CD4-positive, alpha-beta T cell treated with Interferon alpha-2 for 1 hour (primary cell): ENCODE data around the gene BHLHE23.

Experiments
- DNase-seq, 2 donors: peaks; one replicate each; pipeline ENCODE4 v3.0.0-alpha.2; 2020 to 2022

Gene BHLHE23

DNA sequence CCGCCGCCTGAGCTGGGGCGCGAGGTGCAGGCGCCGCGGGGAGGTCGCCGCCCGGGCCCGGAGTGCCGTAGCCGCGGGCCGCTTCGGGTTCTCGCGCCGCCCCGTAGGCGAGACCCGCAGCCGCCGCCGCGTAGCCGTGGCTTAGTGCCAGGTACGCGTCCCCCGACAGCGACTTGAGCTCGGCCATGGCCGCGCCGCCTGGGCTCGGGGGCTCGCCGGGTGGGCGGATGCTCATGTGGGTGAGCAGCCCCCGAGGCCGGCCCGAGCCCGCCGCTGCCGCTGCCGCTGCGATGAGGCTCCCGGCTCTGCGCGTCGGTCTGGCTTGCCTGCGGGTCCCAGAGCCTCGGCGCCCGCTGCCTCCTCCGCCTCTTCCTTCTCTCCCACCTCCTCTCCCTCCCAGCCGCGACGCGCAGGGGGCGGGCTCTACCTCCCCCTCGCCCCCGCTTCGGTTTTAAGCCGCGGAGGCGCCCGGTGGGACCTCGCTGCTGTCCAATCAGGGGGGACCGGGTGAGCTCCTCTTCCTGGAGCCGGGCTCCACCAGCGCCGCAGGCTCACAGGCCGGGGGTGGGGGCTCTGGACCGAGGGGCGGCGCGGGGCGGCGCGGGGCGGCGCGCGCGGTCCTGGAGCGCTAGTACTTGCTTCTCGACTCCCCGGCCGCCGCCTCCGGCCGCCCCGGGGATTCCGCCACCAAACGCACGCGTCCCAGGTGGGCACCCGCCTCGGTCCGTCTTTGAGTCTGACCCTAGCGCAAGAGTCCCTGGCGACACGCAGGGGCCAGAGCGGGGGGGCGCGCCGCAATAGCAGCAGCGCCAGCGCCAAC lies at the start of gene BHLHE23:
BHLHE23 (minus strand) TSS at position 425 of the 820 bp plus-strand sequence; CDS start at position 235, 190 bp downstream.
- DNase-seq = no peak

DNA sequence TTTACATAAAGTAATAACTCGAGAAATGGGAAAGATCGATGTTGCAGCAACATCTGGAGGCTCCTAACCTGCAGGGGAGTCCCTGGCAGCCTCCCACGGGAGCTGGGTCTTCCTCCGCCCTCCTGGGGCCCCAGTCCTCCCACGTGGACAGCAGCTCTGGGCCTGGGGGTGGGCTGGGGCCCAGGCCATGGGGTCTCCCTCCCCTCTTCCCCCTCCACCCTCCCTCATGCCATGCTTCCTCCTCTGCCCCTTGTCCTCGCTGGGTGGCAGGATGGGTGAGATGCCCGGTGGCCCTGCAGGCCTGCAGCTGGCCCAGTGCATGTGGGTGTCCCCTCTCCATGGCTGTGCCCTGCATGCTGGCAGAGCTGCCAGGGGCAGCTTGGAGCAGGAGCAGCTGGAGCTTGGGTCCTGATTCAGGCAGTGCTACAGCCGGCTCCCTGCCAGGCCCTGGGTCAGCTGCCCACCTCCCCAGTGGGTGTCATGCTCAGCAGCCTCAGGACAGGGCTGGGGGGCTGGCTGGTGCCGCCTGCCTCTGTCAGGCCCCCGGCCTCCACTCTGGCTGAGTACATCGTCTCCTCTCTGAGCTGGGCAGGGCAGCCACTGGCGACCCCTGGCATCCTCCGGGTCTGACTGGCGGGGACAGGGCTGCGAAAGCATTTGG lies 48.9 kb upstream of the BHLHE23 start:
- DNase-seq = no peak

- no peak for DNase-seq
Measured at GRCh38 chr20:63054681-63055240, 48.0 kb upstream of the BHLHE23 start.

DNA sequence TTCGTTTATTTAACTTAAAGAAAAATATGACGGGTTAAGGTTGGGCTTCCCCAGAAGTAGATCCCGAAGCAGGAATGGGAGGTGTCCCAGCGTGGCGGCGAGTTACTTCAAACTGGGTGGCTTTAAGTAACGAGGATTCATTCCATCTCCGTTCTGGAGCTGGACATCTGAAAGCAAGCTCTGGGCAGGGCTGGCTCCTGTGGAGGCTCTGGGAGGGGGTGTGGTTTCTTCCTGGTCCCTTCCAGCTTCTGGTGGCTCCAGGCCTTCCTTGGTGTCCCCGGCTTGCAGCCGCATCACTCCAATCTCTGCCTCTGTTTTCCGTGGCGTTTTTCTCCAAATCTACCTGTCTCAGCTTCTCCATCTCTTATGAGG lies 47.3 kb upstream of the BHLHE23 start:
- DNase-seq = no peak

DNA sequence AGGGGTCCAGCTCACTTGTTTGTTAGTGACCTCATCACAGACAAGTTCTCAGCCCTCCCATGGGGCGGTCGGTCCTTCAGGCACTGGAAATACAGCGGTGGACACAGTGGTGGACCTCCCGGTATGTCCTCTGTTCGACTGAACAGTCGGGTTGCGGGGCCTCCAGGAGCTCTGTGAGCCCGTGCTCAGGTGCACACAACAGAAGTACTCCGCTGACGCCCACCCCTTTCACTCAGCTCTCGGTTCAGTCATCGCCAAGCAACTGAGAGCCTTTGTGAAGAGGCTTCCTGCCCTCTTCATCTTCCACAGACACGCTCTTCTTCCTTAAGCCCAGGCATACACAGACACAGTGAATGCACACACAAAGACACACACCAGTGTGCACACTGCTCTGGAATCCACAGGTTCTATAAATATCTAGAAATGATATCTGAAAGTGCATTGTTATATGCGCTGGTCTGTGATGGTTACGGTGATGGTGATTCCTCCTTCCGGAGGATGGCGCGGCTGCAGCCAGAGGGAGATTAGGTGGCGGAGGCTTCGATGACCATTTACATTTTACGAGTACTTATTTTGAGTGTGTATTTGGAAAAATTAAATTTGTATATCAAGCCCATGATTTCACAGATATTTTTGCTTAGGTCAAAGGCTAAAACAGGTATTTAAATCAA lies 46.8 kb upstream of the BHLHE23 start:
- DNase-seq = no peak

DNA sequence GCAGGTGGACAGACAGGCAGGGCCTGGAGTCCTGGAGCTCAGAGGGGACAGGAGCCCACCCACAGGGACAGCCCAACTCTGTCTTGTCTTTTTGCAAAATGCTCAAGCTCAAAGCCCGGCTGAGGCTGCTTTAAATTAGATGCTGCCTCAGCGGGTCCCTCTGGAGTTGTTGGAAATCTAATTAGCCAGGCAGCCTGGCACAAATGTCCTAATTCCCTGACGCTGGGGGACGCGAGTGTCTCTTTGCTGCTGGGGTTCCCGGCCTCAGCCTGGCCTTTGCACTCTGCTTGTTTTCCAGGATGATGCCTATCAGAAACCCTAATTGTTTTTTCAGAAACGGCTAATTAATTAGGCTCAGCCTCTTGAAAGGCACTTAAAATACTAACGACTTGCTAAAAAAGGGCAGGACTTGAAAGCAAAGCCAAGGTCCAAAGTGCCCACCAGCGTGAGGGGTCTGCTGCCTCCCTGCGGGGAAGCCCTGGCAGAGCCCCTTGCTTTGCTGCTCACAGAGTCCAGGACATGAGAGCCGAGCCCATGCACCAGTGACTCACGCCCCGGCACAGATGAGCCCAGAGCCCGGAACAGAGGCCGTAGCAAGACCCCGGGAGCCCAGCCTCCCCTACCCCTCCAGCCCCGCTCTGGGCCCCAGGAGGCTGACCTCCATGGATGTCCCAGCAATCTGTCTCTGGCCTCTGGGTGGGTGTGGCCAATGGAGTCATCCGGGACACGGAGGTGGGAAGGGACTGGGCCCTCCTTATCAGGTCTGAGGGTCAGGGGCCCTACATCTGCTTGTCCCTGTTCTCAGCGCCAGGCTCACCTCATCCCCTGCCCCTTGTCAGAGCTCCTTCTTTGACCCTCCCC lies 46.0 kb upstream of the BHLHE23 start:
- no peak for DNase-seq

GRCh38 chr20:63051911-63052310 lies 45.1 kb upstream of the BHLHE23 start:
- no peak for DNase-seq

- DNase-seq = no peak
Measured at GRCh38 chr20:63051186-63051860, 44.6 kb upstream of the BHLHE23 start.

DNA sequence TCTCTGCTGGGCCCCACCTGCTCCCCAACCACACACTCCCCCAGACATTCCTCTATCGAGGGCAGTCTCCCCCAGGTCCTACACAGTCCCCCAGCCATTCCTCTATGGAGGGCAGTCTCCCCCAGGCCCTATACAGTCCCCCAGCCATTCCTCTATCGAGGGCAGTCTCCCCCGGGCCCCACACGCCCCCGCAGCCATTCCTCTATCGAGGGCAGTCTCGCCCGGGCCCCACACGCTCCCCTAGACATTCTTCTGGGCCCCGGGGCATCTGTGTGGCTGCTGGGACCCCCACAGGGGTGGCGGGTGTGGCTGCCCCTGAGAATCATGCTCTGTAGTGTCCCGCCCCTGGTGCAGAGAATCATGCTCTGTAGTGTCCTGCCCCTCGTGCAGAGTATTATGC lies 43.6 kb upstream of the BHLHE23 start:
- DNase-seq = no peak

DNA sequence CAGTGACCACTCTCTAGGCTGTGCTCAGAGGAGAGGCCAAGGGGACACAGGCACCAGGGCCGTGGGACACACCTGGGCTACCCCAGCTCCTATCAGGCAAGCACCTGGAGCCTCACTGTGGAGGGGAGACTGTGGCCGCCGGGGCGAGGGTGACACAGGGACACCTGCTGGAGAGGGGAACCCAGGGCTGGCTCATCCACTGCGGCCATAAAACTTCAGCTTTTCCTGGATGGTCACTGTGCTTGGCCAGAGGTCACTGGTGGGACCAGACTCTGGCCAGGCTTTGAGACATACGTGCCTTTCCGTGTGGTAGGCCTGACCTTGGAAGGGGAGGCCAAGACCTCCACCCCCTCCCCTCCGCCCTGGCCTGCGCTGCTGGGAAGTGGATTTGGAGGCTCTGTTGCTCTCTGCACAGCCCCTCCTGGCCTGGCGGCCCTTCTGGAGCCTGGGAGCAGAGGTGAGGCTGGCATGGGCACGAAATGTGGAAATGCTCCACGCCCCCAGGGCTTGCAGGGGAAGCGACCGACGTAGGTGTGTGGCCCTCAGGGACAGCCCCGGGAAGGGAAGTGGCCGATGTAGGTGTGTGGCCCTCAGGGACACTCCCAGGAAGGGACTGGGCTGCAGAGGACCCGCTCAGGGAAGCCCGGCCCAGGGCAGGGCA lies 42.9 kb upstream of the BHLHE23 start:
- no peak for DNase-seq

DNA sequence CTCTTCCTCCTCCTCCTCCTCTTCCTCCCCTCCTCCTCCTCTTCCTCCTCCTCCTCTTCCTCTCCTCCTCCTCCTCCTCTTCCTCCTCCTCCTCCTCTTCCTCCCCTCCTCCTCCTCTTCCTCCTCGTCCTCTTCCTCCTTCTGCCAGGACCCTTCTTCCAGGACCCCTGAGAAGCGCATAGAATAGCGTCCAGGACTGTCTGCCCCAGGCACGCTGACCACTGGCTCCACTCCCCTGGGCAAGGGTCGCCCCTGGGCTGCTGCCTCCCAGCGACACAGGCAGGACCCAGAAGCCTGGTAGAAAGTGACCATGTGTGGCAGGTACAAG lies 42.4 kb upstream of the BHLHE23 start:
- DNase-seq = no peak

DNA sequence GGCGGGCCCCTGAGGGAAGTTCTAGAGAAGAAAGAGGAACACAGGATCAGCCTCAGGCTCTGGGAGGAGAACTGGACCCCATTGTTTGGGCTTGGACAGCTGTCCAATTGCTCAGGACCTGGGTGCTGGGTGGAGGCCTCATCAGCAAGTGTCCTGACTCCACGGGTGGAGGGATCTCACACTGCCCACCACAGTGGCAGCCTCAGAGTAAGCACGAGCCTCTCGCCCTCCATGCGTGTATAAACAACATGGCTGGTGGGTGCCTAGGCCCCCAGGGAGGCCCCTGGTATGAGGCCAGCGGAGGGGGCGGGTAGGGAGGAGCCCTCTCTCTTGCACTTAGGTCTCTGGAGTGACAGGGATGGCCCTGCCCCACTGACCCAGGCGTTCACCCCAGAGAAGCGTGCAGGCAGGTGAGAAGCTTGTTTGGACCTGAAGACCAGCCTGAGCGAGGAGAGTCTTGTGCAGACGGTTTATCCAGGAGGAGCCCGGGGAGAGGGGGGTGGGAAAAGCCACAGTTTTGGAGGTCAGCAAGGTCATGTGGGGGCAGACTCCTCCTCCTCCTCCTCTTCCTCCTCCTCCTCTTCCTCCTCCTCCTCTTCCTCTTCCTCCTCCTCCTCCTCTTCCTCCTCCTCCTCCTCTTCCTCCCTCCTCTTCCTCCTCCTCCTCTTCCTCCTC lies 41.9 kb upstream of the BHLHE23 start:
- DNase-seq = no peak

GRCh38 chr20:63047946-63048345 lies 41.2 kb upstream of the BHLHE23 start:
- DNase-seq = no peak

- DNase-seq = no peak
Measured at GRCh38 chr20:63047267-63047666, 40.5 kb upstream of the BHLHE23 start.

DNA sequence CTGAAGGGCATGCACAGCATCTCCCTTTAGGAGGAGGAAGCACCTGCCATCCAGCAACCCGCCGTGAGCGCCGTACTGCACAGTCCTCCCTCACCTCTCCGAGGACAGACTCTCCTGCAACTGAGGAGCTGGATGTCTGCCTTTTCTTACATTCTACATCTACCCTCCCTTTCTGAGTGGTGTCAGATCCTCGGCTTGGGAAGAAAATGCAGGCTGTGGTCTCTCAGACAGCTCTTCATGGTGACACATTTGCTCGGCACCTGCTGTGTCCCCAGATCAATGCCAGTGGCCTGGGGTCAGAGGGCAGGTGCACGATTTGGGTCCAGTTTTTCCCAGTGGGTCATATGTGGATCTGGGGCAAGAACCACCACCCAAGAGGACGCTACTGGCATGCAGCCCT lies 40.1 kb upstream of the BHLHE23 start:
- DNase-seq = no peak

DNA sequence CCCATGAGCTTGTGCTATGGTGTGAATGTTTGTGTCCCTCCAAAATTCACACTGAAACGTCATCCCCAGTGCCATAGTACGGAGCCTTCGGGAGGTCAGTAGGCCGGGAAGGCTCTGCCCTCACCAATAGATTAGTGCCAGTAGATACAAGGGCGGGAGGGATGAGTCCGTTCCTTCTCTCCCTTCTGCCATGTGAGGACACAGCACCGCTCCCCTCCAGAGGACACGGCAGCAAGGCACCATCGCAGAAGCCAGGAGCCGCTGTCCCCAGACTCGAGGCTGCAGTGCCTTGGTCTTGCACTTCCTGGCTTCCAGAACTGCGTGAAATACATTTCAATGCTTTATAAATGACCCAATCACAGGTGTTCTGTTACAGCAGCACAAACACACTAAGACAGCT lies 39.2 kb upstream of the BHLHE23 start:
- no peak for DNase-seq

- no peak for DNase-seq
Measured at GRCh38 chr20:63045401-63045800, 38.6 kb upstream of the BHLHE23 start.

DNA sequence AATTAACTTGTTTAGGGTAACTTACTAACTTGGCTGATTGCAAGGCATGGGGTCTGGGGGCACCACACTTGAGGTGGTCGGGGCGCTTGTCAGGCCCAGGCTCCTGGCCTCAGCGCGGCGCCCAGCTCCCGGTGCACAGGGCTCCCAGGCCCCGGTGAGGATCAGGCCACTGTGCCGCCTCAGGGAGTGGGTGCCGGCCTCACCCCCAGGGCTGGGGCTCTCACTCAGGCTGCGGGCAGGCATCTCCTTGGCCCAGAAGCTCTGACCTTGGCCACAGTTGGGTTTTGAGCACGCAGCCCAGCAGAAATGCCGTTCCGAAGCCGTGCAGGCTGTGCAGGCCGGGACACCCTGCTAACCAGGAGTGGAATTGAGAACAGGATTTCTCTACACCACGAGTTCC lies 37.8 kb upstream of the BHLHE23 start:
- no peak for DNase-seq

DNA sequence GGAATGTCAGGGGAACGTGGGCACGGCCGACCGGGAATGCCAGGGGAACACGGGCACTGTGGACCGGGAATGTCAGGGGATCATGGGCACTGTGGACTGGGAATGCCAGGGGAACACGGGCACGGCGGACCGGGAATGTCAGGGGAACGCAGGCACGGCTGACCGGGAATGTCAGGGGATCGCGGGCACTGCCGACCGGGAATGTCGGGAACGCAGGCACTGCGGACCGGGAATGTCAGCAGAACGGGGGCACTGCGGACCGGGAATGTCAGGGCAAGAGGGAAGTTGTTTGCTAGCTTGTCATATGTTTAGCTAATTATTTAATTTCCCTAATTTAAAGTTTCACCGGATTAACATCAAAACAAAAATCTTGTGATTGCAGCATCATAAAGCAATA lies 37.4 kb upstream of the BHLHE23 start:
- no peak for DNase-seq

DNA sequence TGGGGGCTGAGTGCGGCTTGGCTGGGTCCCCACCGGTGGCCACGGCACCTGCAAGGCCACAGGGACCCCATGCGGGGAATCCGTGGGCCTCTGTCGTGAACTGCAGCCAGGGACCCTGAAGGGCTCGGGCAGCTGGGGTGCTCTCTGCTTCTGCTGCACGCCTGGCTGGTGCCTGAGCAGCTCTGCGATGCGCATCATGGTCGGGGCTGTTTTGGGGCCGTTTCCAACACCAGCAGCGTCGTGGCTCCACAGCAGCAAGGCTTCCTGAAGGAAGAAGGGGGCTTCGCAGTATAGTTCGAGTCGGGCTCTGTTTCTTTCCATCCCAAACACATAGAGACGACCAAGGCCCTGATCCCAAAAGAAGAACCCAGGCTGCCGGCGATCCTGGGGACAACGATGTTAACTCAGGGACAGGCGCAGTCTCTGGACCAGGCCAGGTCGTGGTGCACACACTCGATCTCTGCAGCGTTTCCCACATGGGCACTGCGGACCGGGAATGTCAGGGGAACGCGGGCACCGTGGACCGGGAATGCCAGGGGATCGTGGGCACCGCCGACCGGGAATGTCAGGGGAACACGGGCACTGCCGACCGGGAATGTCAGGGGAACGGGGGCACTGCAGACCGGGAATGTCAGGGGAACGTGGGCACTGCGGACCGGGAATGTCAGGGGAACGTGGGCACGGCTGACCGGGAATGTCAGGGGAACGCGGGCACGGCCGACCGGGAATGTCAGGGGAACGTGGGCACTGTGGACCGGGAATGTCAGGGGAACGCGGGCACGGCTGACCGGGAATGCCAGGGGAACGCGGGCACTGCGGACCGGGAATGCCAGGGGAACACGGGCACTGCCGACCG lies 36.8 kb upstream of the BHLHE23 start:
- no peak for DNase-seq
